Fibroblast of mammary gland (primary cell): ENCODE results near the gene NFIX.

ENCODE experiments used
- DNase-seq: peaks from one replicate; pipeline ENCODE4 v3.0.0-alpha.2; 2010; ENCODE audit warnings: low read depth
- H3K4me3 ChIP-seq: 2 replicates; pipeline ENCODE4 v1.5.1; 2011; ENCODE audit warnings: low read depth, mild to moderate bottlenecking, low read length, moderate library complexity; ENCODE audit not compliant: control insufficient read depth
- TF ChIP-seq, protein P1 (sequence below): conservative IDR thresholded peaks from 2 replicates; pipeline ENCODE4 v1.5.1; 2011; ENCODE audit warnings: low read depth, low read length, inconsistent platforms; ENCODE audit not compliant: control insufficient read depth, insufficient read depth

Gene NFIX

DNA sequence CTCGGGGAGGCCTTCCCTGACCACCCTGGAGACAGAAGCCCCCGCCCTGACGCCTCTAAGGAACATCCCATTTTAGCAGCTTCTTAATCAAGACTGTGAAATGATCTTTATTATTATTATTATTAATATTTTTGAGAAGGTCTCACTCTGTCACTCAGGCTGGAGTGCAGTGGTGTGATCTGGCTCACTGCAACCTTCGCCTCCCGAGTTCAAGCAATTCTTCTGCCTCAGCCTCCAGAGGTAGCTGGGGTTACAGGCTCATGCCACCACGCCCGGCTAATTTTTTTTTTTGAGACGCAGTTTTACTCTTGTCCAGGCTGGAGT lies 29.5 kb upstream of the NFIX start:
- no peak overlapping the region for H3K4me3 ChIP-seq
- DNase-seq, result no peak
- TF ChIP-seq, protein P1, sequence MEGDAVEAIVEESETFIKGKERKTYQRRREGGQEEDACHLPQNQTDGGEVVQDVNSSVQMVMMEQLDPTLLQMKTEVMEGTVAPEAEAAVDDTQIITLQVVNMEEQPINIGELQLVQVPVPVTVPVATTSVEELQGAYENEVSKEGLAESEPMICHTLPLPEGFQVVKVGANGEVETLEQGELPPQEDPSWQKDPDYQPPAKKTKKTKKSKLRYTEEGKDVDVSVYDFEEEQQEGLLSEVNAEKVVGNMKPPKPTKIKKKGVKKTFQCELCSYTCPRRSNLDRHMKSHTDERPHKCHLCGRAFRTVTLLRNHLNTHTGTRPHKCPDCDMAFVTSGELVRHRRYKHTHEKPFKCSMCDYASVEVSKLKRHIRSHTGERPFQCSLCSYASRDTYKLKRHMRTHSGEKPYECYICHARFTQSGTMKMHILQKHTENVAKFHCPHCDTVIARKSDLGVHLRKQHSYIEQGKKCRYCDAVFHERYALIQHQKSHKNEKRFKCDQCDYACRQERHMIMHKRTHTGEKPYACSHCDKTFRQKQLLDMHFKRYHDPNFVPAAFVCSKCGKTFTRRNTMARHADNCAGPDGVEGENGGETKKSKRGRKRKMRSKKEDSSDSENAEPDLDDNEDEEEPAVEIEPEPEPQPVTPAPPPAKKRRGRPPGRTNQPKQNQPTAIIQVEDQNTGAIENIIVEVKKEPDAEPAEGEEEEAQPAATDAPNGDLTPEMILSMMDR, result no peak

DNA sequence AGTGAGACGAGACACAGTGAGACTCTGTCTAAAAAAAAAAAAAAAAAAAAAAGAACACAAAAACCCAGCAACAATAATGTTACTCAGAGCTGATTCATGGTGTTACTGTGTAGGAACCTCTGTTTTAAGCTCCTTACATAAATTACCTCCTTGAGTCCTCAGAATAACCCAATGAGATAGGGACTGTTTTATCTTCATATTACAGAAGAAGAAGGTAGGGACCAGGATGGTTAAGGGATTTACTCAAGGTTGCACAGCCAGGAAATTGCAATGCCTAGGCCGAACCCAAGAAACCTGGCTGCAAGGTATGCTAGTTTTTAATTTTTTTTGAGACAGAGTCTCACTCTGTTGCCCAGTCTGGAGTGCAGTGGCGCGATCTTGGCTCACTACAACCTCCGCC lies 27.4 kb upstream of the NFIX start:
- H3K4me3 ChIP-seq, result no peak overlapping the region
- peak; percentile 63 for DNase-seq
- TF ChIP-seq, protein P1, result no peak

DNA sequence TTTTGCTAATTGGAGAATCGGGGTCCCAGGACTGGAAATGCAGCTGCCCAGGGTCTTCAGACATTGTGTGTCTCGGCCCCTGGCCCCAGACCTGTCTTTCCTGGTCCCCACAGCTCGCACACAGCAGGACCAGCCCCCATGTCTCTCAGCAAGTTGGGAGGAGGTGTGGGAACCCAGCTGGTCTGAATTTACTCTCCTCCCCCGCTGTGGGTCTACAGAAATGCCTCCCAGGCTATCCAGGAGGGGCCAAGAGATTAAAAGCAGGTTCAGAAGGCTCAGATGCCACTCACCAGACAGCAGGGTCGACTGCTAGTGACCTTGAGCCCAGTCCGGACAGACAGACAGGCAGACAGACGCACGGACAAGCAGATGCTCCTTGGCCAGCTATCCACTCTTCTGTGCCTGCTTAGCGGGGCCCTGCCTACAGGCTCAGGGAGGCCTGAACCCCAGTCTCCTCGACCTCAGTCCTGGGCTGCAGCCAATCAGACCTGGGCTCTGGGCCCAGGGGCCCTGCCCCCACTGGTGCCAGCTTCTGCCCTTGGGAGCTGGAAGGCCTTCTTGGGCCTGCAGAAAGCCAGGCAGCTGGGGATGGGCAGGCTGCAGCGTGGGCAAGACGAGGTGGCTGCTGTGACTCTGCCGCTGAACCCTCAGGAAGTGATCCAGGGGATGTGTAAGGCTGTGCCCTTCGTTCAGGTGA lies 25.8 kb upstream of the NFIX start, which contains the start of gene DAND5:
Gene DAND5, plus strand, starts transcription at position 285 of the 697 bp plus-strand sequence. Its CDS starts 85 bp downstream, at position 370.
- TF ChIP-seq, protein P1, result no peak
- H3K4me3 ChIP-seq, result no peak within 1 kb of the TSS
- DNase-seq, result no peak

DNA sequence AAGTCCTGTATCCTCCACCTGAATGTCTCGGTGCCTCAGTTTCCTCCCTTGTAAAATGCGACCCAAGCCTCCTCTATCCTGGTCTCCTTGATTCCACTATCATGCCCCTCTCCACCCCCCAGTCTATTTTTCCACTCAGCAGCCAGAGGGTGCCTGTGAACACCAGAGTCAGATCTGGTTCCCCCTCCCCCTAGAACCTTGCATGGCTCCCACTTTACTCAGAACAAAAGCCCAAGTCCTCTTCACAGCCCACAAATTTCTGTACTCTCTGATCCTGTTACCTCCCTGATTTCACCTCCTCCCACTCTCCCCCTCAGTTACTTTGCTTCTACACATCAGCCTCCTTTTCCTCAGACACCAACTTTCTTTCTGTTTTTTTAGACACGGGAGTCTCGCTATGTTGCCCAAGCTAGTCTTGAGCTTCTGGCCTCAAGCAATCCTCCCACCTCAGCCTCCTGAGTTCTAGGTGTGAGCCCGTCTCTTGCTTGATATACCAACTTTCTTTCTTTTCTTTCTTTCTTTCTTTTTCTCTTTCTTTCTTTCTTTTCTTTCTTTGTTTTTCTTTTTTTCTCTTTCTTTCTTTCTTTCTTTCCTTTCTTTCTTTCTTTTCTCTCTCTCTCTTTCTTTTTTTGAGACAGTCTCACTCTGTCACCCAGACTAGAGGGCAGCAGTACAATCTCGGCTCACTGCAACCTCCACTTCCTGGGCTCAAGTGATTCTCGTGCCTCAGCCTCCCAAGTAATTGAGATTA lies 25.0 kb upstream of the NFIX start:
- TF ChIP-seq, protein P1, result no peak
- no peak for DNase-seq
- H3K4me3 ChIP-seq, result no peak overlapping the region

DNA sequence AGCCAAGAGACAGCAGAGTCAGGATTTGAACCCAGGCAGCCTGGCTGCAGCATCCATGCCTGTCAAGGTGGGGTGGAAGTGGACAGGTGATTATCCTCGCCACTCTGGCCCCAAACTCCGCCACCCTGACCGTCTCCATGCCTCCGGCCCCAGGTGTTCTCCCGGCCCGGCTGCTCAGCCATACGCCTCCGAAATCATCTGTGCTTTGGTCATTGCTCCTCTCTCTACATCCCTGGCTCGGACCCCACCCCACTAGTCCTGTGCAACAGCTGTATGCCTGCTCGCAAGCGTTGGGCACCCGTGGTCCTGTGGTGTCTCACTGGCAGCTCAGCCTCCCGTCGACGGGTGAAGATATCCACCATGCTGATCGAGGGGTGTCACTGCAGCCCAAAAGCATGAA lies 22.0 kb upstream of the NFIX start:
- TF ChIP-seq, protein P1, result no peak
- no peak for DNase-seq

DNA sequence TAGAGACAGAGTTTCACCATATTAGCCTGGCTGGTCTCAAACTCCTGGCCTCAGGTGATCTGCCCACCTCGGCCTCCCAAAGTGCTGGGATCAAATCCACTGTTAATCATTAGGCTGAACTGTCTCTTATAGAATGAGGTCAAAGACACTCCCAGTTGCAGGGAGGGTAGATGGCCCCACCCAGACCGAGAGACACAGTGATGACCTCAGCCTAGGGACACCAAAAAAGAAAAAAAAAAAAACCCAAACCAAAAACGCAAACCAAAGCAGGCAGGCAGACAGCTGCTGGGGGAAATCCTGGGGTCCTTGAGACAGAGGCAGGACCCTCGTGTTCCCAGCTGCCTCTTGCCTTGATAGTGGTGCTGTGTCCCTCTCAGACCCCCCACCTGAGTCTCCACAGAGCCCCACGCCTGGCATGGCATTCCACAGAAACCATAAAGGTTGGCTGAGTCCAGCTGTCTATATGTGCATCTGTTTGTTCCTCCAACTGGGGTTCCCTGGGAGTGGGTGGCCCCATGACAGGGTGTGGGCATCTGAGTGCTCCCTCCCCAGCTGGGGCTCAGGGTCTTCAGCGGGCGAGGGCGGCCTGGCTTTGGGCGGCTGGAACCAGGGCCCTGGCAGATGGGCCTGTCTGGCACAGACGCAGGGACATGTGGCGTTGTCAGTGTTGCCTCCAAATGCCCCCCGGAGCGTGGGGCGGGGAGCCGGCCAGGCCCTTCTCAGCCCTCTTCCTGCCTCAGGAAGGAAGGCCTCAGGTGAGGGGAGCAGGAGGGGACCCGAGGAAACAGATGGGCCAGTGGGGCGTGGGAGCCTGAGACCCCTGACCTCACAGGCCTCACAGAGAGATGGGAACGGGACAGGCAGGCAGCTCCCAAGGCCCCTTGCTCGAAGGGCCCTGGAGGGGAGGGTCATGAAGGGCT lies 20.7 kb upstream of the NFIX start:
- no peak overlapping the region for H3K4me3 ChIP-seq
- TF ChIP-seq, protein P1, result no peak
- DNase-seq, result no peak

More for the DNA sequence above, 22.0 kb upstream of the NFIX start:
- H3K4me3 ChIP-seq, result no peak overlapping the region
